CD4-positive, alpha-beta T cell treated with Interleukin-6 for 4 hours (primary cell): ENCODE results near the gene PCDHGA4.
"Not testable (repeated sequence)": the region's sequence is repeated elsewhere in the genome, so short reads cannot be mapped to it uniquely, and the experiment has no call there.

Experiments used
- DNase-seq: peaks from one replicate; pipeline ENCODE4 v3.0.0-alpha.2; 2020; ENCODE audit warnings: mixed read lengths

PCDHGA4 gene

GRCh38 chr5:141349917-141350619 is 4.8 kb upstream of the PCDHGA4 start, which contains the start of gene PCDHGB1:
Gene PCDHGB1, plus strand, starts transcription at chr5:141350099. Its CDS starts 162 bp downstream, at chr5:141350261.
- DNase-seq: peak; percentile 34

DNA sequence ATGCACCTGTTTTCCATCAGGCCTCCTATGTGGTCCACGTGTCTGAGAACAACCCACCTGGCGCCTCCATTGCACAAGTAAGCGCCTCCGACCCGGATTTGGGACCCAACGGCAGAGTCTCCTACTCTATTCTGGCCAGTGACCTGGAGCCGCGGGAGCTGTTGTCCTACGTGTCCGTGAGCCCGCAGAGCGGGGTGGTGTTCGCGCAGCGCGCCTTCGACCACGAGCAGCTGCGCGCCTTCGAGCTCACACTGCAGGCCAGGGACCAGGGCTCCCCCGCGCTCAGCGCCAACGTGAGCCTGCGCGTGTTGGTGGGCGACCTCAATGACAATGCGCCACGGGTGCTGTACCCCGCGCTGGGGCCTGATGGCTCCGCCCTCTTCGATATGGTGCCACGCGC is 3.2 kb upstream of the PCDHGA4 start:
- no peak for DNase-seq

GRCh38 chr5:141355641-141356040 is 820 bp downstream of the PCDHGA4 start:
- DNase-seq: no peak

DNA sequence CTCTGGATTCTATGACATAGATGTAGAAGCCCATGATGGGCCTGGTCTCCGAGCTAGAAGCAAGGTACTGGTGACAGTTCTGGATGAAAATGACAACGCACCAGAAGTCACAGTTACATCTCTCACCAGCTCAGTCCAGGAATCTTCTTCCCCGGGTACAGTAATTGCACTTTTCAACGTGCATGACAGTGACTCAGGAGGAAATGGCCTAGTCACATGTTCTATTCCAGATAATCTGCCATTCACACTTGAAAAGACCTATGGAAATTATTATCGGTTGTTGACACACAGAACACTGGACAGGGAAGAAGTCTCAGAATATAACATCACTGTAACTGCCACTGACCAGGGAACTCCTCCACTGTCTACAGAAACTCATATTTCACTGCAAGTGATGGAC is 1.3 kb downstream of the PCDHGA4 start:
- no peak for DNase-seq

GRCh38 chr5:141356950-141357349 is 2.1 kb downstream of the PCDHGA4 start:
- DNase-seq: no peak

GRCh38 chr5:141359790-141360426 is 5.1 kb downstream of the PCDHGA4 start, which contains the start of gene PCDHGB2:
Gene PCDHGB2, plus strand, starts transcription at chr5:141359994. Its CDS starts 142 bp downstream, at chr5:141360136.
- DNase-seq: peak; percentile 3

DNA sequence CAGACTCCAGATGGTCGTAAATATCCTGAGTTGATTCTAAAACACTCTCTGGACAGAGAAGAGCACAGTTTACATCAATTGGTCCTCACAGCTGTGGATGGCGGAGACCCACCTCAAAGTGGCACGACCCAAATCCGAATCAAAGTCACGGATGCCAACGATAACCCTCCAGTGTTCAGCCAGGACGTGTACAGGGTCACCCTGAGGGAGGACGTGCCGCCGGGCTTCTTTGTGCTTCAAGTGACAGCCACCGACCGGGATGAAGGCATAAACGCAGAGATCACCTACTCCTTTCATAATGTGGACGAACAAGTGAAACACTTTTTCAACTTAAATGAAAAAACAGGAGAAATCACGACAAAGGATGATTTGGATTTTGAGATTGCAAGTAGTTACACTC is 5.9 kb downstream of the PCDHGA4 start:
- DNase-seq: no peak

GRCh38 chr5:141362719-141363118 is 7.9 kb downstream of the PCDHGA4 start:
- DNase-seq: no peak

DNA sequence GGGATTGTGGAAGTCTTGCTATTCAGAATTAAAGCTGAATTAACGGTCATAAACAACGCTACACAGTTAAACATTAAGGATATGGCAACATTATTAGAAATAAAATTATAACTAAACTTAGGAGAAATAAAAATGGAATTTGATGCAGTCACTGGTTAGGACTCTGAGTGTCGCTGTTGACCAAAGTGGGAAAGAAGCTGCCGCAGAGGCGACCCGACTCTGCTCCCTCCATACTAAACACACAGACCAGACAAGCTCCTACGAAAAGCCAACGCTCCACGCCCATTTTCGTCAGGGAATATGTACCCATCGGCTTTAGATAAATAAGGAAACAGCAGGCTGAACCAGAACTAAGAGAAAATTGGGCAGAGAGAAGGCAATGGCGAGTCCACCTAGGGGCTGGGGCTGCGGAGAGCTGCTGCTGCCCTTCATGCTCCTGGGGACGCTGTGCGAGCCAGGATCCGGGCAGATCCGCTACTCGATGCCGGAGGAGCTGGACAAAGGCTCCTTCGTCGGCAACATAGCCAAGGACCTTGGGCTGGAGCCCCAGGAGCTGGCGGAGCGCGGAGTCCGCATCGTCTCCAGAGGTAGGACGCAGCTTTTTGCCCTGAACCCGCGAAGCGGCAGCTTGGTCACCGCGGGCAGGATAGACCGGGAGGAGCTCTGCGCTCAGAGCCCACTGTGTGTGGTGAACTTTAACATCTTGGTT is 9.3 kb downstream of the PCDHGA4 start, which contains the start of gene PCDHGA5:
TSS of gene PCDHGA5 (plus strand) at position 211 of the 709 bp plus-strand sequence. CDS start at position 380, 169 bp downstream.
- DNase-seq: no peak

DNA sequence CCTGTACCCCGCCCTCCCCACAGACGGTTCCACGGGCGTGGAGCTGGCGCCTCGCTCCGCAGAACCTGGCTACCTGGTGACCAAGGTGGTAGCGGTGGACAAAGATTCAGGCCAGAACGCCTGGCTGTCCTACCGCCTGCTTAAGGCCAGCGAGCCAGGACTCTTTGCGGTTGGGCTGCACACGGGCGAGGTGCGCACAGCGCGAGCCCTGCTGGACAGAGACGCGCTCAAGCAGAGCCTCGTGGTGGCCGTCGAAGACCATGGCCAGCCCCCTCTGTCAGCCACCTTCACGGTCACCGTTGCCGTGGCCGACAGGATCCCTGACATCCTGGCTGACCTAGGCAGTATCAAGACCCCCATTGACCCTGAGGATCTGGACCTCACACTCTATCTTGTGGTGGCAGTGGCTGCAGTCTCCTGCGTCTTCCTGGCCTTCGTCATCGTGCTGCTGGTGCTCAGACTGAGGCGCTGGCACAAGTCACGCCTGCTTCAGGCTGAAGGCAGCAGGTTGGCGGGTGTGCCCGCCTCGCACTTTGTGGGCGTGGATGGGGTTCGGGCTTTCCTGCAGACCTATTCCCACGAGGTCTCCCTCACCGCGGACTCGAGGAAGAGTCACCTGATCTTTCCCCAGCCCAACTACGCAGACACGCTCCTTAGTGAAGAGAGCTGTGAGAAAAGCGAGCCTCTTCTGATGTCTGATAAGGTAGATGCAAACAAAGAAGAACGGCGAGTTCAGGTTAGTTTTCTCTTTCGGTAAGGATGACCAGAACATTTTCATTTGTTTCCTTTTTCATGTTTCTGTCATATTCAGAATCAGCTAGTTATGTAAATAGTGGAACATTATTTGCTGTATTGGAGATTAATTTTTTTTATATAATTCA is 11.4 kb downstream of the PCDHGA4 start:
- DNase-seq: no peak

DNA sequence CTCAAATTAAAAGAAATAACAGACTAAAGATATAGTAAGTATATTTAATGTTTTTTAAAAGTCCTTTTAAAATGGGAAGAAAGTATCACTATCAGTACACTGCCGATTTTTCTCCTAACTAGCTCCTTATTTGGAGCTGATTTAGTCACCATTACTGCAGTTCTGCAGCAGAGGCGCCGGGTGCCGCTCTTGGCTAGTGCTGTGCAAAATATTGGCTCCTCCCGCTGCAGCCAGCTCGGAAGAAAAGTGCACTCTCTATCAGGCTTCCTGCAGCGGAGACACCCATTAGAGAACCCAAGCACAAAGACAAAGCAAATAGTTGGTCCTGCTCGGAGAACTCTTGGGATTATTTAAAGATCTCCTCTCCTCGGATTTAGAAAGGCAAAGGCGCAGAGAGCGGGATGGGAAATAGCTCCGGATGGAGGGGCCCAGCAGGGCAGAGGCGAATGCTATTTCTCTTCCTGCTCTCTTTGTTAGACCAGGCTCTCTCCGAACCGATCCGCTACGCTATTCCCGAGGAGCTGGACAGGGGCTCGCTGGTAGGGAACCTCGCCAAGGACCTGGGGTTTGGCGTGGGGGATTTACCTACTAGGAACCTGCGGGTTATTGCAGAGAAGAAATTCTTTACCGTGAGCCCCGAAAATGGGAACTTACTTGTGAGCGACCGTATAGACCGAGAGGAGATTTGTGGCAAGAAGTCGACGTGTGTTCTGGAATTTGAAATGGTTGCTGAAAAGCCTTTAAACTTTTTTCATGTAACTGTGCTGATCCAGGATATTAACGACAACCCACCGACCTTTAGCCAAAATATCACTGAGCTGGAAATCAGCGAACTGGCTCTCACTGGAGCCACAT is 15.4 kb downstream of the PCDHGA4 start, which contains the start of gene PCDHGB3:
TSS of gene PCDHGB3 (plus strand) at position 249 of the 855 bp plus-strand sequence. CDS start at position 402, 153 bp downstream.
- peak; percentile 42 for DNase-seq

DNA sequence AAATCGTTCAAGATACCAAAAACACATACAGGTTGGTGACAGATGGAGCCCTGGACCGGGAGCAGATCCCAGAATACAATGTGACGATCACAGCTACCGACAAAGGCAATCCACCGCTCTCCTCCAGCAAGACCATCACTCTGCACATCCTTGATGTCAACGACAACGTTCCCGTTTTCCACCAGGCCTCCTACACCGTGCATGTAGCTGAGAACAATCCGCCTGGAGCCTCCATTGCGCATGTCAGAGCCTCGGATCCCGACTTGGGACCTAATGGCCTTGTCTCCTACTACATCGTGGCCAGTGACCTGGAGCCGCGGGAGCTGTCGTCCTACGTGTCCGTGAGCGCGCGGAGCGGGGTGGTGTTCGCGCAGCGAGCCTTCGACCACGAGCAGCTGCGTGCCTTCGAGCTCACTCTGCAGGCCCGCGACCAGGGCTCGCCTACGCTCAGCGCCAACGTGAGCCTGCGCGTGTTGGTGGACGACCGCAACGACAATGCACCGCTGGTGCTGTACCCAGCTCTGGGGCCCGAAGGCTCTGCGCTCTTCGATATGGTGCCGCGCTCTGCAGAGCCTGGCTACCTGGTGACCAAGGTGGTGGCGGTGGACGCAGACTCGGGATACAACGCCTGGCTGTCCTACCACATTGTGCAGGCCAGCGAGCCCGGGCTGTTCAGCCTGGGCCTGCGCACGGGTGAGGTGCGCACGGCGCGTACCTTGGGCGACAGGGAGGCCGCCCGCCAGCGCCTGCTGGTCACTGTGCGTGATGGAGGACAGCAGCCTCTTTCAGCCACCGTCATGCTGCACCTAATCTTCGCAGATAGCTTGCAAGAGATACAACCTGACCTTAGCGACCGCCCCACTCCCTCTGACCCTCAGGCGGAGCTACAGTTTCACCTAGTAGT is 17.0 kb downstream of the PCDHGA4 start:
- no peak for DNase-seq

GRCh38 chr5:141373673-141374317 is 19.0 kb downstream of the PCDHGA4 start, which contains the start of gene PCDHGA6:
Gene PCDHGA6, plus strand, starts transcription at chr5:141373891. Its CDS starts 193 bp downstream, at chr5:141374084.
- no peak for DNase-seq

- no peak for DNase-seq
Measured at GRCh38 chr5:141374627-141375026, 19.8 kb downstream of the PCDHGA4 start.

DNA sequence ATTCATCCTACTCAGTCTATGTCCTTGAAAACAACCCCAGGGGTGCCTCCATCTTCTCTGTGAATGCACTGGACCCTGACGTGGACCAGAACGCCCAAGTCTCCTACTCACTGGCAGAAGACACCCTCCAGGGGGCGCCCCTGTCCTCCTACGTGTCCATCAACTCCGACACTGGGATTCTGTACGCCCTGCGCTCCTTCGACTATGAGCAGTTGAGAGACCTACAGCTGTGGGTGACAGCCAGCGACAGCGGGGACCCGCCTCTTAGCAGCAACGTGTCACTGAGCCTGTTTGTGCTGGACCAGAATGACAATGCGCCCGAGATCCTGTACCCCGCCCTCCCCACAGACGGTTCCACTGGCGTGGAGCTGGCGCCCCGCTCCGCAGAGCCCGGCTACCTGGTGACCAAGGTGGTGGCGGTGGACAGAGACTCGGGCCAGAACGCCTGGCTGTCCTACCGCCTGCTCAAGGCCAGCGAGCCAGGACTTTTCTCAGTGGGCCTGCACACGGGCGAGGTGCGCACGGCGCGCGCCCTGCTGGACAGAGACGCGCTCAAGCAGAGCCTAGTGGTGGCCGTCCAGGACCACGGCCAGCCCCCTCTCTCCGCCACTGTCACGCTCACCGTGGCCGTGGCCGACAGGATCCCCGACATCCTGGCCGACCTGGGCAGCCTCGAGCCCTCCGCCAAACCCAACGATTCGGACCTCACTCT is 20.8 kb downstream of the PCDHGA4 start:
- DNase-seq: not testable (repeated sequence)

GRCh38 chr5:141382469-141383294 is 27.9 kb downstream of the PCDHGA4 start, which contains the start of gene PCDHGA7:
Gene PCDHGA7, plus strand, starts transcription at chr5:141382742. Its CDS starts 158 bp downstream, at chr5:141382900.
- no peak for DNase-seq

GRCh38 chr5:141383345-141383744 is 28.5 kb downstream of the PCDHGA4 start:
- DNase-seq: no peak
